GM18861 (cell line): ENCODE measurements around the gene CHPF2.

ENCODE experiments used
- ATAC-seq: cut with Tn5 transposase; IDR thresholded peaks from one replicate; pipeline ENCODE4 v1.9.1; 2021; ENCODE audit not compliant: unreplicated experiment

The CHPF2 gene

DNA sequence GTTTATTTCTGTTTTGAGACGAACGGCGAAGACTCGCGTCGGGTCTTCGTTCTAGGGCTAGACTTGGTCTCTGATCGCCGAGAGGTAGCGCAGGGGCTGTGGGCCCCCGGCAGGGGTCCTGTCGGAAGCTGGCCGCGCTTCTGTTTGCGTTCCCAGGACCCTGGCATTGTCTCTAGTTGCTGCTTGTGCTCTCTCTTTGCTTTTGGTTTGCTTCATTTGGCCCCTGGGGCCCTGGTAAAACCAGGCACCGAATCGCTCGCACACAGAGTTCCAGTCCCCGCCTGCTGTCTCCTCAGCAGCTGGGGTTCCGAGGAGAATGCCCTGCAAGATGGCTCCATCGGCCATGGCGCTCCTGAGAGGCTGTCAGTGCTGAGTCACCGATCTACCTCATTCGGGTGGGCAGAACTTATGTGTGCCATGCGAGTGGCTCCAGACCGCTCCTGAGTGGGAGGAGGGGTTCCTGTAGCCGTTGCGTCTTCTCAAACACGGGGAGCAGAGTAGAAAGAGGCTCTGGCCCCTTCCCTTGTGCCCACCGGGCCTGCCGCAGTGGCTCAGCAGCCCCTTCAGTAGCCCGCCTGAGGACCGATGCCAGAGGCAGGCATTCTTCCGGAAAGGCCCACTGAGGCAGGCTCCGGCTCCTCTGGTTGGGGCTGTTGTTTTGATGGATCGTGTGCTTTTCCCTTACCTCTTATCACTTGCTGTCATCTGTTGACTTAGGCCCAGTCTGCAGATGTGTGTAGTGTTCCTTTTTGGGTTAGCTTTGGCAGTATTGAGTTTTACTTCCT is 826 bp downstream of the CHPF2 start:
- ATAC-seq = no peak

DNA sequence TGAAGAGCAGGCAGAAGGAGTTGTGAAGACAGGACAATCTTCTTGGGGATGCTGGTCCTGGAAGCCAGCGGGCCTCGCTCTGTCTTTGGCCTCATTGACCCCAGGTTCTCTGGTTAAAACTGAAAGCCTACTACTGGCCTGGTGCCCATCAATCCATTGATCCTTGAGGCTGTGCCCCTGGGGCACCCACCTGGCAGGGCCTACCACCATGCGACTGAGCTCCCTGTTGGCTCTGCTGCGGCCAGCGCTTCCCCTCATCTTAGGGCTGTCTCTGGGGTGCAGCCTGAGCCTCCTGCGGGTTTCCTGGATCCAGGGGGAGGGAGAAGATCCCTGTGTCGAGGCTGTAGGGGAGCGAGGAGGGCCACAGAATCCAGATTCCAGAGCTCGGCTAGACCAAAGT is 1.5 kb downstream of the CHPF2 start:
- ATAC-seq = no peak

DNA sequence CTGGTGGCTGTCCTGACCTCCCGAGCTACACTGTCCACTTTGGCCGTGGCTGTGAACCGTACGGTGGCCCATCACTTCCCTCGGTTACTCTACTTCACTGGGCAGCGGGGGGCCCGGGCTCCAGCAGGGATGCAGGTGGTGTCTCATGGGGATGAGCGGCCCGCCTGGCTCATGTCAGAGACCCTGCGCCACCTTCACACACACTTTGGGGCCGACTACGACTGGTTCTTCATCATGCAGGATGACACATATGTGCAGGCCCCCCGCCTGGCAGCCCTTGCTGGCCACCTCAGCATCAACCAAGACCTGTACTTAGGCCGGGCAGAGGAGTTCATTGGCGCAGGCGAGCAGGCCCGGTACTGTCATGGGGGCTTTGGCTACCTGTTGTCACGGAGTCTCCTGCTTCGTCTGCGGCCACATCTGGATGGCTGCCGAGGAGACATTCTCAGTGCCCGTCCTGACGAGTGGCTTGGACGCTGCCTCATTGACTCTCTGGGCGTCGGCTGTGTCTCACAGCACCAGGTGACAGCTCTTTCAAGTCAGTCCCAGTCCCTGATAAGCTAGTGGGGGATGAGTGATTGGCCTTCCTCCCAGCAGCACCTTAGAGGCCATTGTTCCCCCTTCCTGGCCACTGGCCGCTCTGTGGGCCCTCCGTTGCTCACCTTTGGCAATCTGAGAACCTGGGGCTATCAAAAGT is 3.0 kb downstream of the CHPF2 start:
- ATAC-seq = no peak

DNA sequence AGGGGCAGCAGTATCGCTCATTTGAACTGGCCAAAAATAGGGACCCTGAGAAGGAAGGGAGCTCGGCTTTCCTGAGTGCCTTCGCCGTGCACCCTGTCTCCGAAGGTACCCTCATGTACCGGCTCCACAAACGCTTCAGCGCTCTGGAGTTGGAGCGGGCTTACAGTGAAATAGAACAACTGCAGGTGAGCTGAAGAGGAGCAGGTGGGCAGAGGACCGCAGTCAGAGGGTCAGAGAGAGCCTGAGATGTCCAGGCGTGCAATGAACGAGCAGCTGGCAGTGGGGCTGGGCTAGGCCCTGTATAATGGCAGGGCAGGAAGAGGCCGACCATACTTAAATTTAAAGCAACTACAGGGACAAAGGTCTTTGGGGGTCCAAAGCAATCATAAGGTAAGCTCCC is 4.1 kb downstream of the CHPF2 start:
- no peak for ATAC-seq

DNA sequence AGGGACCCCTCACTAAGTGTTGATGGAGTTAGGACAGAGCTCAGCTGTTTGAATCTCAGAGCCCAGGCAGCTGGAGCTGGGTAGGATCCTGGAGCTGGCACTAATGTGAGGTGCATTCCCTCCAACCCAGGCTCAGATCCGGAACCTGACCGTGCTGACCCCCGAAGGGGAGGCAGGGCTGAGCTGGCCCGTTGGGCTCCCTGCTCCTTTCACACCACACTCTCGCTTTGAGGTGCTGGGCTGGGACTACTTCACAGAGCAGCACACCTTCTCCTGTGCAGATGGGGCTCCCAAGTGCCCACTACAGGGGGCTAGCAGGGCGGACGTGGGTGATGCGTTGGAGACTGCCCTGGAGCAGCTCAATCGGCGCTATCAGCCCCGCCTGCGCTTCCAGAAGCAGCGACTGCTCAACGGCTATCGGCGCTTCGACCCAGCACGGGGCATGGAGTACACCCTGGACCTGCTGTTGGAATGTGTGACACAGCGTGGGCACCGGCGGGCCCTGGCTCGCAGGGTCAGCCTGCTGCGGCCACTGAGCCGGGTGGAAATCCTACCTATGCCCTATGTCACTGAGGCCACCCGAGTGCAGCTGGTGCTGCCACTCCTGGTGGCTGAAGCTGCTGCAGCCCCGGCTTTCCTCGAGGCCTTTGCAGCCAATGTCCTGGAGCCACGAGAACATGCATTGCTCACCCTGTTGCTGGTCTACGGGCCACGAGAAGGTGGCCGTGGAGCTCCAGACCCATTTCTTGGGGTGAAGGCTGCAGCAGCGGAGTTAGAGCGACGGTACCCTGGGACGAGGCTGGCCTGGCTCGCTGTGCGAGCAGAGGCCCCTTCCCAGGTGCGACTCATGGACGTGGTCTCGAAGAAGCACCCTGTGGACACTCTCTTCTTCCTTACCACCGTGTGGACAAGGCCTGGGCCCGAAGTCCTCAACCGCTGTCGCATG is 5.2 kb downstream of the CHPF2 start:
- no peak for ATAC-seq

DNA sequence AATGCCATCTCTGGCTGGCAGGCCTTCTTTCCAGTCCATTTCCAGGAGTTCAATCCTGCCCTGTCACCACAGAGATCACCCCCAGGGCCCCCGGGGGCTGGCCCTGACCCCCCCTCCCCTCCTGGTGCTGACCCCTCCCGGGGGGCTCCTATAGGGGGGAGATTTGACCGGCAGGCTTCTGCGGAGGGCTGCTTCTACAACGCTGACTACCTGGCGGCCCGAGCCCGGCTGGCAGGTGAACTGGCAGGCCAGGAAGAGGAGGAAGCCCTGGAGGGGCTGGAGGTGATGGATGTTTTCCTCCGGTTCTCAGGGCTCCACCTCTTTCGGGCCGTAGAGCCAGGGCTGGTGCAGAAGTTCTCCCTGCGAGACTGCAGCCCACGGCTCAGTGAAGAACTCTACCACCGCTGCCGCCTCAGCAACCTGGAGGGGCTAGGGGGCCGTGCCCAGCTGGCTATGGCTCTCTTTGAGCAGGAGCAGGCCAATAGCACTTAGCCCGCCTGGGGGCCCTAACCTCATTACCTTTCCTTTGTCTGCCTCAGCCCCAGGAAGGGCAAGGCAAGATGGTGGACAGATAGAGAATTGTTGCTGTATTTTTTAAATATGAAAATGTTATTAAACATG is 6.0 kb downstream of the CHPF2 start:
- ATAC-seq = no peak

DNA sequence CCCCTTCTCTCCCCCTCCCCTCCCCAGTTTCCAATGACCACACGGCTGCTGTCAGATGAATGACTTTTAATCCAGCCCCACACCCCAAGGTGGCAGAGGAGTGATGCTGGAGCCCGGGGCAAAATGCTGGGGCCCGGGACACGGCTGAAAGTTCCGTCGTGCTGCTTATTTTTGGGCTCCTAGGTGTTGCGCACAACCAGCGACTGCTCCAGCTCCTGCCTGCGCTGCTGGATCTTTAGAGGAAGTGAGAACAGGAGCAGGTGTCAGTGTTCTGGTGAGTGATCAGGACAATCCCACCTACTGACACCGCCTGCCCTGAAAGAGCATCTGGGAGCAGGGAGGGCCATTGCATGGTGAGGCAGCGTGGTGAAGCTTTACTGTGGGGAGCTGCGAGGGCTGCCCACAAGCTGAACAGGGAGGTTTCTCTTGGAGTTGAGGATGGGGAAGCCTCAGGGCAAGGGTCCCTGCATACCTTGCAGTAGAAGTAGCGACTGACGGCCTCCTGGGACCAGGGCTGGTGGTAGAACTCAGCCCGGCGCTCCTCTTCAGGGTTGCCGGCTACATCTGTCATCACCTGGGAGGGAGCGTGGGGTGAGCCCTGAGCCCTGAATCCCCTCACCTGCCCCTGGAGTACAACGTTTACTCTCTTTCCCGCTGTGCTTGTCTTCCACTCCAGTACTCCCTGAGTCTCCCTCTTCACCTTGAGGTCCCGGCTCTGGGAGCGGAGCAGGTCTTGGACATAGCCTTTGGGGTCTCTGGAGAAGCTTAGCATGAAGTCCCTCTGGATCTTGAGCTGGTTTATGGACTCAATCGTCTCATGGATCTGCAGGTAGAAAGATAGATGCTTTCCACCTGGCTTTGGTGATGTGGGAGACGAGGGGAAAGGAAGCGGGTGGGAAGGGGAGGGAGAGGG is 6.9 kb downstream of the CHPF2 start:
- no peak for ATAC-seq

DNA sequence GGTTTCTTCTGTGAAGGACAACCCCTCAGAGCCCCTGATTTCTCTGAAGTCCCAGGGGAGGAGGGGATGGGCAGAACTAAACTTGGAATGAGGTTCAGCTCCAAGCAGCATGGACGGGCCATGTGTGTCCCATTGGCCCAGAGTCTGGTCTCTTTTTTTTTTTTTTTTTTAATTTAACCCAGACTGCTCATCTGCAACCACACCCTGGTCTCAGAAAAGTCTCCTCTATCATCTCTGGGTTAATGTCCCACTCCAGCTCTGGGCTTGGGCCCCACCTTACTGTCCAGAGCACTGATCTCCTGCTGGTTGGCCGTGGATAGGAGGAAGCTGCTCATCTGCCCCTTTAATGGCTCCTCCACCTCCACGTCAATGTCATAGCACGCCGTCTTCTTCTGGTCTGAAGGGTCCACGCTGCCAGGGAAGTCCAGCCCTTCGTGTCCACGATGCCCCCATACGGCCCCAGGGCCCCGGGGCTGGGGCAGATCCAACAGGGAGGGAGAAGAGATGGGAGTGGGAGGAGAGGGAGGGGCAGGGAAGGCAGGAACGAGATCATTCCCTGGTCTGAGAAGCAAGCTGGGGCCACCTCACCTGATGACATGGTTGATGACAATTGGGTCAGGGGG is 7.7 kb downstream of the CHPF2 start:
- no peak for ATAC-seq

DNA sequence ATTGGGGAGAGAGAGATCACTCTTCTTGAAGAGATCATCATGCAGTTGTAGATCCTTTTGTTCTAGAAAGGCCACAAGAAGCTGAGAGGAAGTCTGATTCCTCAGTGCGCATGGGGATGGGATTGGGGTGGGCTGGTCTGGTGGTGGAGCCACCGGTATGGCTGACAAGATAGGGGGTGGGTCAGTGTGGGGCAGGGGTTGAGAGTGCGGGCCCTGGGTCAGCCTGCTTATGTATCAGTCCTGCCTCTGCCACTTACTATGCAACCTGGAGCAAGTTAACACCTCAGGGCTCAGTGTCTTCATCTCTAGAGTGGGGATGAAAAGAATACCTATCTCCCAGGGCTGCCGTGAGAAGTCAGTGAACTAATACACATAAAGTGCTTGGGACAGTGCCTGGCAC is 8.3 kb downstream of the CHPF2 start:
- ATAC-seq = no peak

DNA sequence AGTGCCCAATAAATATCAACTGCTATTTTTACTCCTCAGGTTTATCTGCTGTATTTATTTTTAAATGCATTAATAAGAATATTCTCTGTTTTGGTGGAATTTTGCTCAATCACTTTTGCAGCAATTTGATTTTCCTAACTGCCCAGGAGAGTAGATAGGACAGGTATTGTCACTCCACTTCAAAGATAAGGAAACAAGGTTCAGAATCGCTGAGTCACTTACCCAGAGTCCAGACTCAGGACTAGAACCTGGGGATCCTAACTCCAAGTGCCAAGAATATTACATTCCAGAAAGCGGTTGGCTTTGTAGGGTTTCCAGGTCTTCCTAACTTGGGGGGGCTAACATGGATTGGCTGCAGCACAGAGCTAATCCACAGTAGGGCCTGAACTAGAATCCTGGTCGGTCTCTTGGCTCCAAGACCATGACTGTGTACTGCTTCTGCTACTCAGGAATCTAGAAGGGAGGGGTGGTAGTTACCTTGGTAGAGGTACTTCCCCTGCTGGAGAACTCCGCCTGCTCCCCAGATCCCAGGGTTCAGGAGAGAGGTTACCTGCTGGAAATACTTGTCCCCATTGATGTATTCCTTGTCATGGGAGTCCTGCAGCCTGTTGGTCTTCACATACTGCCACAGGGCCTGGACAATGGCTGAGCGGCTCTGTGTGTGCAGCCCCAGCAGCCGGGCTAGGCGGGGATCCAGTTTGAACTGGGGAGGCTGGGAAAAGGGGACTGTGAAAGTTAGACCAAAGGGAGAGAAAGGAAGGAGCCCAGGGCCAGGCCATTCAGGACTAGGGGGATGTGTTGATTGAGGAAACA is 8.9 kb downstream of the CHPF2 start:
- no peak for ATAC-seq

DNA sequence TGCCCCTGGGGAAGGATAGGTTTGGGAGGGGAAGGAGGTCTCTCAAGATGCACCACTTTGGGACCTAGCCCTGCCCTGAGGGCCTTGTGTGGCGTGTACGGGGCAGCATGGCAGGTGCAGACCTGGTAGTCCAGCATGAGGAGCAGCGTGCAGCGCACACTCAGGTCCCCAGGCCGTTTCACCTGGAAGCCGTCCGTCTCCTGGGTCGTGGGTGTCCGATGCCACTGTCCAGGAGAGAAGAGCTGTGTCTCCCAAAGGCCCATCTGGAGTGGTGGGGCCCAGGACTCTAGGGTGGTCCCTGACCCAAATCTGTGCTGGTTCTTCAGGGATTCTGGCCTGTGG is 9.4 kb downstream of the CHPF2 start:
- ATAC-seq = no peak

DNA sequence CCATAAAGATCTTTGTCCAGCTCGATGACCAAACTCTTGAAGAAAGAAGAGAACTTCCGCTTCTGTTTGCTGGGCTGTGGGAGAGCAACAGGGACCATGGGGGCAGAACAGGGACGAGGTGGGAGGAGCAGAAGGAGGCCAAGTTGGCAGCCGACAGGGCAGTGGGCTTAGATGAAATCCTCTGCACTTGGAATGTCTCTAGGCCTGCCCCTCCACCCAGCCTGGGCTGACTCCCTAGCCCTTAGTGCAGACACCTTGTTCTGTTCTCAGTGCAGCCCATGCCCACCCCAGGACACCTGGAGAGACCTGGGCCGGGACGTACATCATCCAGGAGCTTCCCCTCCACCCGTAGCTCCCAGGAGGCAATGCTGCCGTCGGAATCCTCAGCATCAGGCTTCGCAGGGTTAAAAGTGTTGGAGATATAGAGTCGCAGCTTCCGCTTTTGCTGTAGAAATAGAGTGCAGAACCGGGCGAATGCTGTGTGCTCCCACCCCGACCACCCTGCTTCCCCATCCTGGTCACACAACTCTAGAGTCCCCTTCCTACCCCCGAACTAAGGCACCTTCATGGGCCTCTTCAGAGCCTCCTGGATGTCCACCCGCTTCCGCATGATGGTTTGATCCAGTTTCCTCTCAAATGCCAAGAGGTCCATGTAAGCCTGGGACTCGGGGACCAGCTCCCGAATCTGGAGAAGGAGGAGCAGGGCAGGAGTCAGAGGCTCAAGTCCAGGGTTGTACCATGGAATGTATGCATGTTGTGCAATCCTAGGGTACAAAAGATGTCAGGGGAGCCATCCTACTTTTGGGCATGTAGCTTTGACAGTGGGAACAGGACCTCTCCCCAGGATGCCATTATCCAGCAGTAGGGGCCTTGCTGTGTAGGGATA is 10.1 kb downstream of the CHPF2 start:
- no peak for ATAC-seq

DNA sequence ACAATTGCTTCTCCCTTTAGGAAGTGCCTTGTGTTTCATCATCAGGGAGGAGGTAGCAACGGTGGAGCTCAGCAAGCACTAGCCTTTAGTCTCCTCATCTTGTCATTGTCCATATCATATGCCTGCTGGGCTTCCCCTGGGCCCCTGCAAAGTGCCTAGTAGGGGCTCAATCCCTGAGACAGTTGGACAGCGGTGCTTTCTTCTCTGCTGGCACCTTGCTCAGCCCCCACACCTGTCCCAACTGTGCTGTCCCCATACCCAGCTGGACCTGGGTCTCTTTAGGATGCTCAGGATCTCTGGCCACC is 10.7 kb downstream of the CHPF2 start:
- no peak for ATAC-seq

DNA sequence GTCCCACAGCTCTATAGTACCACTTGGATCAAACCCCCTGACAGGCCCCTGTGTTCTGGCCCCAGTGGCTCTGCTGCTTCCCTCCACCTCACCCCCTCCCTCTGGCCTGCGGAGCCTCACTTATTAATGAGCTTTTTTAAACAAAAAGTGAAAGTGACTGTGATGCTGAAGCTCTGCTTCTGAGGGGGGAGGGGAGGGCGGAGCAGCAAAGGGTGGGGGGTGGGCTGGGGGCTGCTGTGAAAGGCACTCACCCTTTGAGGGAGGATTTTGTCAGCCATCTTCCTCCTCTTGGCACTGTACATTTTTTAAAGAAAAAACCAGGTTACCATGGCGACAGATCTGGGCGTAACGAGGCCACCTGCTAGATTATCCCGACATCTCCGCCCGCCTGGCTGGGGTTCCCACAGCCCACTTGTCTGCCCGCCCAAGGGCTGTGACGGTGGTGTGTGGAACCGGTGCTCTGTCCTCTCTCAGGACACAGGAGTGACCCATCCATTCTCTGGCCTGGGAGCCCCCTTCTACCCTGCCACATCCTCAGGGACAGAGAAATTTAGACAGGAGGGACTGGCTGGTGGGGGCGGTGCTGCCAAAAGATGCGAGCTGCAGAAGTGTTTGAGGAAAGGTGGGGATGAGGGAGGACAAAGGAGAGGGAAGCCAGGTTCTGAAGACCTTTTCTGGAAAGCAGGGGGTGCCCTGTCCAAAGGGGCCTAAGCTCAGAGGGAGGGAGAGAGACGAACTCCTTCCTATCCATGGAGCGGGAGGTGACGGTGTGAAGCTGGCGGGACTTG is 11.3 kb downstream of the CHPF2 start:
- no peak for ATAC-seq

DNA sequence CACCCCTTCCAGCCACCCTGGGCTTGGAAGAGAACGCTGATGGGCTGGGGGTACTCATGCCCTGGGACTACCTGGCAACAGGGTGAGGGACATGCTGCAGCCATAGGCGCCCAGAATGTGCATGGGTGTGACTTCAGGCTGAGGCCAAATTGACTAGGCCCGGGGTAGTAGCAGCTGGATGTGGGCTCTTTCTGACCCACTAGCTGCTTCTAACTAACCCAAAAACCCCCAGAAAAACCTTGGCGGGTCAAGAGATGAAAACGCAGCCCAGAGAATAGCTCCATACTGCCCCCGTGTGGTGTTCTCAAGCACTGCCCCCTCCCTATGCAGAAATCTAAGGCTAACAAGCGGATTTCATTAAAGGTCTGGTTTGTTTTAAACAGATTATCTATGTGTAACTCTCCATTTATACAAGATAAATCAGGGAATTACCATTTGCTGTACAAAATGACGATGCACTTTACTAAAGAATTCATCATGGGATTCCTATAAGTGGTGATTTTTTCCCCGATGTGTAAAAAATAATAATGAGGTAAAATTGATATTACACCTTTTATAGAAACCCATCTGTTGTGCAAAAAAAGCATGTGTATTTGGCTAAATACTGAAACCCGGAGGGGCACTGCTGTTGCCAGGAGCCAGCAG is 12.0 kb downstream of the CHPF2 start:
- ATAC-seq = no peak

DNA sequence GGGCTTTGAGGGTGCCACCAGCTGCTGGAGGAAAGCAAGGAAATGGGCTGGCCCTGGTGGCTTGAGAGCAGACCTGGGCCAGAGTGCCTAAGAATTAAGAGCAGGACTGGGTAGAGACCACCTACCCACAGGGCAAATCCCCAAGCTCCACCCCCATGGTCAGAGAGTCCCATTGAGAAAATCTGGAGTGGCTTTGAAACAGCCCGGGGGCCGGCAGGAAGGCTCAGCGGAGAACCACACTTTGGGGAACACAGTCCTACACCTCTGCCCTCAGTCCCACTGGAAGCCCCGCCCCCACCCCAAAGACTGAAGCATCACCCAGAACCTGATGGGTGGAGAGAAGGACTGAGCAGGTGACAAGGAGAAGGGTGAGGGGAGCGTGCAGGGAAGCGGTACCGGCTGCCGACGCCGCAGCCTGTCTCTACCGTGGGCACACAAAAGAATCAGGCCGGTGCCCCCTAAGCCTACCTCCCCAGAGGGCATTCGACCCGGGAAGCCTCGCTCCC is 12.6 kb downstream of the CHPF2 start:
- ATAC-seq = no peak
